ENCODE data around the gene VKORC1L1.

DNA sequence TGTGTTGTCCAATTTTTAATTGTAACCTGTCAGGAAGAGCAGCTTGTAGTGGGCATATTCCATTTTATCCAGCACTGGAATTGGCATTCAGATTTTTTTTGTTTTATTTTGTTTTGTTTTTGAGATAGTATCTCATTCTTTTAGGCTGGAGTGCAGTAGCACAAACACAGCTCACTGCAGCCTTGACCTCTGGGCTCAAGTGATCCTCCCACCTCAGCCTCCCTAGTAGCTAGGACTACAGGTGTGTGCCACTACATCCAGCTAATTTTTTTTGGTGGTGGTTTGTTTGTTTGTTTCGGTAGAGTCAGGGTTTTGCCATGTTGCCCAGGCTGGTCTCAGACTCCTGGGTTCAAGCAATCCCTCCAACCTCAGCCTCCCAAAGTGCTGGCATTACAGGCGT lies 64.4 kb downstream of the VKORC1L1 start:
- TF ChIP-seq, protein P1, sequence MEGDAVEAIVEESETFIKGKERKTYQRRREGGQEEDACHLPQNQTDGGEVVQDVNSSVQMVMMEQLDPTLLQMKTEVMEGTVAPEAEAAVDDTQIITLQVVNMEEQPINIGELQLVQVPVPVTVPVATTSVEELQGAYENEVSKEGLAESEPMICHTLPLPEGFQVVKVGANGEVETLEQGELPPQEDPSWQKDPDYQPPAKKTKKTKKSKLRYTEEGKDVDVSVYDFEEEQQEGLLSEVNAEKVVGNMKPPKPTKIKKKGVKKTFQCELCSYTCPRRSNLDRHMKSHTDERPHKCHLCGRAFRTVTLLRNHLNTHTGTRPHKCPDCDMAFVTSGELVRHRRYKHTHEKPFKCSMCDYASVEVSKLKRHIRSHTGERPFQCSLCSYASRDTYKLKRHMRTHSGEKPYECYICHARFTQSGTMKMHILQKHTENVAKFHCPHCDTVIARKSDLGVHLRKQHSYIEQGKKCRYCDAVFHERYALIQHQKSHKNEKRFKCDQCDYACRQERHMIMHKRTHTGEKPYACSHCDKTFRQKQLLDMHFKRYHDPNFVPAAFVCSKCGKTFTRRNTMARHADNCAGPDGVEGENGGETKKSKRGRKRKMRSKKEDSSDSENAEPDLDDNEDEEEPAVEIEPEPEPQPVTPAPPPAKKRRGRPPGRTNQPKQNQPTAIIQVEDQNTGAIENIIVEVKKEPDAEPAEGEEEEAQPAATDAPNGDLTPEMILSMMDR (IDR thresholded peaks at IDR 0.05; ENCODE audit: extremely low read depth in 1 of 2, insufficient read depth in 1 of 2, low read depth in 1 of 2, low read length in 2 of 2), result no peak
- TF ChIP-seq POLR2AphosphoS5 (IDR thresholded peaks at IDR 0.05; ENCODE audit: insufficient read depth, low read depth, low read length) (no peak), POLR2A (IDR thresholded peaks at IDR 0.05; ENCODE audit: low read depth, low read length) (no peak)

All from endothelial cell of umbilical vein (primary cell).